HG02763 (cell line): ENCODE results near the gene RNF114.
"Not testable (repeated sequence)": the region's sequence is repeated elsewhere in the genome, so short reads cannot be mapped to it uniquely, and the experiment has no call there.

Experiments
- ATAC-seq: cut with Tn5 transposase; IDR thresholded peaks from one replicate; pipeline ENCODE4 v1.9.1; 2021; ENCODE audit warnings: mild to moderate bottlenecking, moderate library complexity; ENCODE audit not compliant: unreplicated experiment

The RNF114 gene

DNA sequence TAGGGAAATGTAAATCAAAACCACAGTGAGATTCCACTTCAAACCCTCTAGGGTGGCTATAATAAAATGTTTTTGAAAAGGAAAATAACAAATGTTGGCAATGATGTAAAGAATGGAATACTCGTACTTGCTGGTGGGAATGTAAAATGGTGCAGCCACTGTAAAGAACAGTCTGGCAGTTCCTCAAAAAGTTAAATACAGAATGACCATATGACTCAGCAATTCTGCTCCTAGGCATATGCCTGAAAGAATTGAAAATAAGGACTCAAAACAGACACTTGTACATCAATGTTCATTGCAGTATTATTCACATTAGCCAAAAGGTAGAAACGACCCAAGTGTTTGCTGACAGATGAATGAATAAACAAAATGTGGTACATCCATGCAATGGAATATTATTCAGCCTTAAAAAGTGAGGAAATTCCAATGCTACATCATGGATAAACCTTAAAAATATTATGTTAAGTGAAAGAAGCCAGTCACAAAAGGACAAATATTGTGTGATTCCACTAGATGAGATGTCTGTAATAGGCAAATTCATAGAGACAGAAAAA is 10.2 kb upstream of the RNF114 start:
- no peak for ATAC-seq

DNA sequence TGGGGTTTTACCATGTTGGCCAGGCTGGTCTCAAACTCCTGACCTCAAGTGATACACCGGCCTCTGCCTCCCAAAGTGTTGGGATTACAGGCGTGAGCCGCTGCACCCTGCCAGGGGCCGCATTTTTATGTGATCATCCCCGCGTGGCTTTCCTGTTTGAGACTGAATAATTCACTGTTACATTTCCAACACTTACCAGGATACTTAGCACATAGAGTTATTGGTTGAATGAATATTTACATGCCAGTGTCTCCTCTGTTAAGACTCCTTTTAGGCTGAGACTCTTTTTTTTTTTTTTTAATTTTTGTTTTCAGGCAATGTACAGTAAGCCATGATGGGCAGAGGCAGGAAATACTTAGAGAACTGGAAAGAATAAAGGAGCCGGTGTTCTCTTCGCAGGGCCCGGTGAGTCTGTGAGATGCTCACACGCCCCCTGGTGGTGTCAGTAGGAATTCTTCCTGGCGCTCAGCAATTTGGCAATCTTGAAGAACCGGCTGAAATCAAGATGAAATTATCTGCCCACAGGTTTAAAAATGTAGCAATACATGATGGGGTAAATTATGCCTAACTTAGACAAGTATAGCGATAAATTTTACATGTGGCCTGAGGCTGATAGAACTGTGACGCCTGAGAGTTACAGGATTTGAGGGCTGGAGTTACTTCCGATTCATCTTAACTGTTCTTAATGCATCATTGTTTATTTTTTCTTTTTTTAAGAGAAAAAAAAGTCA is 7.6 kb upstream of the RNF114 start:
- no peak for ATAC-seq

- no peak for ATAC-seq
These were observed 7.1 kb upstream of the RNF114 start for GRCh38 chr20:49929142-49929494.

GRCh38 chr20:49935746-49936152 is 448 bp upstream of the RNF114 start:
- no peak for ATAC-seq

- no peak for ATAC-seq
These were observed 1.1 kb downstream of the RNF114 start for GRCh38 chr20:49937027-49937929.

GRCh38 chr20:49938173-49939163 is 2.3 kb downstream of the RNF114 start:
- ATAC-seq, result no peak

DNA sequence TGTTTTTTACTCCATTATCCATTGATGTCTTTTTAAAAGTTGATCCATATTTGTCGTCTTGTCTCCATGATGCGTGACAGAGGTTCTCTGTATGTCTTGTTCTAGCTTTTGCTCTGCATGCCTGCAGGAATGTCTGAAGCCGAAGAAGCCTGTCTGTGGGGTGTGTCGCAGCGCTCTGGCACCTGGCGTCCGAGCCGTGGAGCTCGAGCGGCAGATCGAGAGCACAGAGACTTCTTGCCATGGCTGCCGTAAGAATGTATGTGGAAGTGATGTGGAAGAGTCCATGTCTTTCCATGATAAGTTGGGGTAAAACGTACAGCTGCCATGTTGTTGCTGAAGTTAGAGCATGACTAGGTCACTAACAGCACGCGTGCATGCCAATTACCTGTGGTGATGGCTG is 5.3 kb downstream of the RNF114 start:
- no peak for ATAC-seq

- ATAC-seq, result no peak
These were observed 6.1 kb downstream of the RNF114 start for GRCh38 chr20:49942303-49942702.

- no peak for ATAC-seq
These were observed 6.7 kb downstream of the RNF114 start for GRCh38 chr20:49942942-49943341.

GRCh38 chr20:49945306-49945700 is 9.1 kb downstream of the RNF114 start:
- no peak for ATAC-seq

DNA sequence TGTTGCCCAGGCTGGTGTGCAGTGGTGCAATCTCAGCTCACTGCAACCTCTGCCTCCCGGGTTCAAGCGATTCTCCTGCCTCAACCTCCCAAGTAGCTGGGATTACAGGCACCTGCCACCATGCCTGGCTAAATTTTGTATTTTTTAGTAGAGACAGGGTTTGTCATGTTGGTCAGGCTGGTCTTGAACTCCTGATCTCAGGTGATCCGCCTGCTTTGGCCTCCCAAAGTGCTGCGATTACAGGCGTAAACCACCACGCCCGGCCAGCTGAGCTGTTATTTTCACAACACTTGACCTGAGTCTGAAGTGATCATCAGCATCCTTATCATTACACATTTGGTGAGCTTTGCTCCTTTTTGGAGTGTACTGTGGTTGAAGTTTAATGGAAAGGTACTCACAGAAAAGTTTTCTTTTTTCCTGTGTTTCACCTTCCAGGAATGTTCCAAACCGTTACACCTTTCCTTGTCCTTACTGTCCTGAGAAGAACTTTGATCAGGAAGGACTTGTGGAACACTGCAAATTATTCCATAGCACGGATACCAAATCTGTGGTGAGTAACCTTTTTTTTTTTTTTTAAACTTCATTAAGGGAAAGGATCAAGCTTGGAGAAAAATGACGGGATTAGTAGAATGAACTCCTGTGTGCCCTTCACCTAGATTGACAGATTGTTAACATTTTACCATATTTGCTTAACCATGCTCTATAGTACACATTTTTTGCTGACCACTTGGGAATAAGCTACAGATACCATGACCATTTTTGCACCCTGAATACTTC is 9.7 kb downstream of the RNF114 start:
- no peak for ATAC-seq

DNA sequence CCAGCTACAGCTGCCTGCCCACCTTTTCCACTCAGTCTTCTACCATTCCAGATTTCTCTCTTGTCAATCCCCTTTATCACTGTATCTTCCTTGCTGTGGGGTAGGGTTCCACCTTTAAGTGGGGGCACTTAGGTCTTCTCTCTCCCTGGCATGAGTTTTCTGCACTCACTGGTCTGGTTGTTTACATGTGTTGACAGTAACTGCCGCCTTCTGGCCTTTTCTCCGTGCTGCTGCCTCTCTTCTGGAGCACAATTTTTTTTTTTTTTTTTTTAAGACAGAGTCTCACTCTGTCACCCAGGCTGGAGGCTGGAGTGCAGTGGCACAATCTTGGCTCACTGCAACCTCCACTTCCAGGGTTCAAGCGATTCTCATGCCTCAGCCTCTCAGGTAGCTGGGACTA is 12.0 kb downstream of the RNF114 start:
- ATAC-seq, result no peak

- no peak for ATAC-seq
These were observed 12.8 kb downstream of the RNF114 start for GRCh38 chr20:49948809-49949507.

DNA sequence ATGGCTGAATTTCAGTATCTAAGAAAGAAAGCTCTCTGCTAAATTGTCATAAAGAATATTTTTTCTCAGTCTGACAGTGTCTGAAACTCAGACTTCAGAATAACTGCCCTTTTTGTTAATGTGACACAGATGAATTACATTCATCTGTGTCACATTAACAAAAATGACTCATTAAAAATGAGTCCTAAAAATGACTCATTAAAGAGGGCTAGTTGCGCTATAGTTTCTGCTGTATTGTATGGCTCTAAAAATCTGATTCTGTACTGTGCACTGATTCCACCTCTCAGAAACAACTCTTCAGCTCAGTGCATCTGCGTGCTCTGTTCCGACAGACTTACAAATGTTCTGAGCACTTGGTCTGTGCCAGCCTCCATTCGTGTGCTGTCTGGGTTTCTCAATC is 15.0 kb downstream of the RNF114 start:
- ATAC-seq, result no peak

DNA sequence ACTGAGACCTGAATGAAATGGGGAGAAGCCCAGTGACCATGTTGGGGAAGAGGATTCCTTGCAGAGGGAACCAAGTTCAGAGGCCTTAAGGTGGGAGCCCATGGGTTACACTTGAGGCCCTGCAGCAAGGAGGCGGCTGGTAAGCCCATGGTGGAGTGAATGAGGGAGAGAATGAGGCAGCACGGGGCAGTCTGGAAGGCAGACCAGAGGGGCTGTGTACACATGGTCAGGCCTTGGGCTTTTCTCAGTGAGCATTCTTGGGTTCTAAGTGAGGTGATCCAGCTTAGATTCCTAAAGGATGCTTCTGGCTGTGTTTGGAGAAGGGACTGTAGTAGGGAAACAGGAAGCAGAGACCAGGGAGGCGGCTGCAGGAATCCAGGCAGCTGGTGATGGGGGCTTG is 19.0 kb downstream of the RNF114 start:
- ATAC-seq, result no peak

DNA sequence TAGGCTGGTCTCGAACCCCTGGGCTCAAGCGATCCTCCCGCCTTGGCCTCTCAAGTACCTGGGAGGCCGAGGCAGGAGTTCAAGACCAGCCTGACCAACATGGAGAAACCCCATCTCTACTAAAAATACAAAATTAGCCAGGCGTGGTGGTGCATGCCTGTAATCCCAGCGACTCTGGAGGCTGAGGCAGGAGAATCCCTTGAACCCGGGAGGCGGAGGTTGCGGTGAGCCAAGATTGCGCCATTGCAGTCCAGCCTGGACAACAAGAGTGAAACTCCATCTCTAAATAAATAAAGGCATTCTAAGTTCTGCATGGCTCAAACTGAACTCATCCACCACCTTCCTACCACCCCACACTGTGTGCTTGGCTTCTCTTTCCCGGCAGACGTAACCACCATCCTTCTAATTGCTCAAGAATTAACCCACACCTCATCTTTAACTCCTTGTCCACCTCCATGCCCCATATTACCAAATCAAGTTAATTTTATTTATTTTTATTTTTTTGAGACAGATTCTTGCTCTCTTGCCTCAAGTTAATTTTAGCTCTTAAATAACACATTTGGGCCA is 19.7 kb downstream of the RNF114 start:
- not testable (repeated sequence) for ATAC-seq

DNA sequence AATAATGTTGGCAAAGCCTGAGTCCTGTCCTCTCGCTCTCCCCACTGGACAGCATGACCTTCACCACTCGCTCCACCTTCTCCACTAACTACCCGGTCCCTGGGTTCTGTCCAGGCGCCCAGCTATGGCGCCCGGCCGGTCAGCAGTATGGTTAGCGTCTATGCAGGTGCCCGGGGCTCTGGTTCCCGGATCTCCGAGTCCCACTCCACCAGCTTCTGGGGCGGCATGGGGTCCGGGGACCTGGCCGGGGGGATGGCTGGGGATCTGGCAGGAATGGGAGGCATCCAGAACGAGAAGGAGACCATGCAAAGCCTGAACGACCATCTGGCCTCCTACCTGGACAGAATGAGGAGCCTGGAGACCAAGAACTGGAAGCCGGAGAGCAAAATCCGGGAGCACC is 20.5 kb downstream of the RNF114 start:
- ATAC-seq, result no peak

GRCh38 chr20:49957089-49957938 is 21.1 kb downstream of the RNF114 start:
- ATAC-seq, result not testable (repeated sequence)
